Left colon (tissue), 2 donors: Measurements from ENCODE around the gene SH3TC1. TPM values are rescaled to one million over a fixed set of nuclear protein-coding genes. Genes with fewer than 3 reads are reported as not detected.

ENCODE experiments used
- ATAC-seq: fragments of 200-7000 bp; cut with Tn5 transposase; one replicate; pipeline ENCODE4 v1.9.1; 2020; ENCODE audit warnings: mild to moderate bottlenecking, moderate library complexity
- DNase-seq, 2 donors: peaks; one replicate each; pipeline ENCODE4 v3.0.0-alpha.2; 2020
- intact Hi-C, 2 donors: fragments of 100-400 bp; cut with DNase I in 1 of 2; cut with micrococcal nuclease in 1 of 2; formaldehyde crosslinking; loops; one replicate each; pipeline versions ENCODE4 v1.11.2 to v1.14.0; 2022; cut with DNase I, micrococcal nuclease
- total RNA-seq, 2 donors: library from RNA; stranded (reverse); fragmentation: NEBNext Ultra II Directional; extraction: Animal tissue kit (Norgen Biotek cat#: 25700); gene quantifications; one replicate each; pipeline ENCODE4 v1.2.1, GENCODE V29; 2021
- donor health status: DM: no; HTN: no; CAD: no.
- donor health status: DM: yes; HTN: yes; CAD: no.

SH3TC1 gene
- total RNA-seq, 2 donors from 2014 or later = 13.8 to 18.3 TPM

- intact Hi-C loops = no loop called here
- no peak for ATAC-seq
- DNase-seq = no peak
These were observed 36.5 kb upstream of the SH3TC1 start for GRCh38 chr4:8162625-8163024.

DNA sequence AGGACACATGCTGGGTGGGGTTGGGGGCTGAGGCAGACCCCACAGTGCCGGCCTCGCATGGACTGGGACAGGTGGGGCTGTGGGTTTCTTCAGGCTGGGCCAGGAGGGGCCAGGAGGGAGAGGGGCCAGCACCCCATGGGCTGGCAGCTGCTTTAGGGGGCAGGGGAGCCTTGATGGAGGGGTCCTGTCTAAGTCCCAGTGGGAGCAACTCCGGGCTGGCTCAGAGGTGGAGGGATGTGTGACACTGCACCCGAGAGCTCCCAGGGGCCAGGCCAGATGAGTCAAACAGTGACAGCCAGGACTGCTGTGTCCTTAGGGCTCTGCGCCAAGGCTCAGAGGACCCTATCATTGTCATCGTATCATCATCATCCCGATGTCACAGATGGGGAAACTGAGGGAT is 36.1 kb upstream of the SH3TC1 start:
- no peak for ATAC-seq
- intact Hi-C loops = no loop called here
- no peak for DNase-seq

DNA sequence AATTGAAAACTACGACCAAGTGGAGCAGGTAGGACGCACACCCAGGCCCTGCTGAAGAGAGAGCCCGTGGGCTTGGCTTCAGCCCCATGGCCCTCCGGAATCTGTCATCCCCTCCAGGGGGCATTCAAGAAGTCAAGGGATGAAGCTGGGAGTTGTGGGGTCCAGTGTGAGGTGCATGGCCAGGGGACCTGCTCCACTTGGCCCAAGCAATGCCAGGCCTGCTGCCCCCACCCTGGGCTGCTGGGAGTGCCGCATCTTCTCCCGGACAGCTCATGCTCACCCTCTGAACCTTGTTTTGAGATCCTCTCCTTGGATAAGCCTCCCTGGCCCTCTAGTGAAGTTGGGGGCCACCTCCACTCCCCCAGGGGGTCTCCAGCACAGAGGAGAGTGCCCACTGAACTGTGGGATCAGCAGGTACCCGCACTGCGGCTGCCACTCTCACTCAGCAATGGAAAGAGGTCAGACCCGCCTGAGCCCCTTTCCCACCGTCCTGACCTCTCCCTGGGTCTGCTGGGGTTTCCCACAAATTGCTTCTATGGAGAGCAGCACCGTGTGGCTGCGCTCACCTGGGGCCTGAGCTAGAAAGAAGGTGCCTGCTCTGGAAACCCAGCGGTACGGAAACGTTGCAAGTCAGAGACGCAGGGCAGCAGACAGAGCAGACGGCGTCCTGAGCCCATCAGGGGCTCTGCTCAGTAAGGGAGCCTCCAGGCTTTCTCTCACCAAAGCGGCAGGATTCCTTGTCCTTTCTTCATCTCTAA is 35.5 kb upstream of the SH3TC1 start:
- intact Hi-C loops = no loop called here
- DNase-seq (no peak), ATAC-seq (no peak)

- ATAC-seq (no peak), DNase-seq (no peak)
- intact Hi-C loops = no loop called here
These were observed 34.9 kb upstream of the SH3TC1 start for GRCh38 chr4:8164194-8164565.

DNA sequence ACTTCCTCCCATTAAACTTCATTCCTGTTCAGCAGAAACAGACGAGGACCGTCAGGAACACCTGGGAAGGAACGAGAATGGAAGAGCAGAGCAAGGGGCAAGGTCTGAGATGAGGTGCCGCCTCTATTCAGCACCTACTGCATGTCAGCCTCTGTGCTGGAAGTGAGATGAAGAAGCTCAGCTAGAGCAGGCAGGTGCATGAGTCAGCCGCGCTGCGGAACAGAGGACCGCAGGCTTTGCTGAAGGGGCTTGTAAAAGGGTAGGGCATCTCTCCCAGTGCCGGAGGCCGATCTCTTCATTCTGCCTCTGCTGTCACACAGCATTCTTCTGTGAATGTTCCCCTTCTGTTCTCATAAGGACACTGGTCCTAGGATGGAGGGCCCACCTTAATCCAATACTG is 34.4 kb upstream of the SH3TC1 start:
- ATAC-seq (no peak), DNase-seq (no peak)
- intact Hi-C loops = no loop called here

DNA sequence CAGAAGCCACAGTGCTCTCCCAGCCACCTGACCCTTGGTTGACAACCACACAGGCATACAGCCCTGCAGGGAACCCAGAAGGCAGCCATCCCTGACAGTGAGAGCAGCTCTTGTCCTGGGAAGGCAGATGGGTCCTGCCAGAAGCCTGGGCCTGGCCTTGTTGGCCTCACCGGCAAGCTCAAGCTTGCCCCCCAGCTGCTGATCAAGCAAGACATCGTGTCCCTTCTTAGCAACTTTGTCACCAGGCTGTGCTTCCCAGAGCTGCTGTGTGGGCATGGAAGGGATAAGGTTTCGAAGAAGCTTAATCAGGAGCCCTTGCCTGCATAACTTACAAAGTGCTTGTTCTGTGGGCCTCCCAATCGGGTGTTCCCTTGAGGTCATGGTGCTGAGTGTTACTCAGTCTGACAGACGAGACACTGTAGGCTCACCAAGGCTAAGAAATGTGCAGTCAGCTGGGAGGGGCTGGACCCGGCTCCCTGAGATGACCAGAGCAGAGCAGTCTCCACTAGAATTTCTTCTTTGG is 33.7 kb upstream of the SH3TC1 start:
- DNase-seq (no peak), ATAC-seq (no peak)
- intact Hi-C loops = no loop called here

- DNase-seq (no peak), ATAC-seq (no peak)
- intact Hi-C loops = no loop called here
These were observed 31.8 kb upstream of the SH3TC1 start for GRCh38 chr4:8167291-8167690.

GRCh38 chr4:8167815-8168214 is 31.3 kb upstream of the SH3TC1 start:
- intact Hi-C loops = no loop called here

DNA sequence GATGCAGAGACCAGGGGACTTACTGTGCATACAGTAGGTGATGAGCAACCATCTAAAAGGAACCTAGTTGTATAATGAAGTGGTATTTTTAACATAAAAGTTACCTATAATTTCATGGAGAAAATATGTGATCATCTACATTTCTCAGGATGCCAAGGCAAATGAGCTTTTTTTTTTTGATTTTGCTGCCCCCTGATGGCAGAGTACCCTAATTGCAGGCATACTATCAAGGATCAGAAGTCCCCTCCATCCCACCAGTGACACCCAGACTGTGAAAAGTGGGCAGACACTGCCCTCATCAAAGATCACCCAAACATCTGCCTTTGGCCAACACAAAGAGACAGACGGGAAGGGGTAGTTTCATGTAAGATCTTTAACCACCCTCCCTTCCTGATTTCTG is 30.9 kb upstream of the SH3TC1 start:
- ATAC-seq = no peak
- intact Hi-C loops = no loop called here

More at GRCh38 chr4:8167815-8168214, 31.3 kb upstream of the SH3TC1 start:
- DNase-seq (no peak), ATAC-seq (no peak)

DNA sequence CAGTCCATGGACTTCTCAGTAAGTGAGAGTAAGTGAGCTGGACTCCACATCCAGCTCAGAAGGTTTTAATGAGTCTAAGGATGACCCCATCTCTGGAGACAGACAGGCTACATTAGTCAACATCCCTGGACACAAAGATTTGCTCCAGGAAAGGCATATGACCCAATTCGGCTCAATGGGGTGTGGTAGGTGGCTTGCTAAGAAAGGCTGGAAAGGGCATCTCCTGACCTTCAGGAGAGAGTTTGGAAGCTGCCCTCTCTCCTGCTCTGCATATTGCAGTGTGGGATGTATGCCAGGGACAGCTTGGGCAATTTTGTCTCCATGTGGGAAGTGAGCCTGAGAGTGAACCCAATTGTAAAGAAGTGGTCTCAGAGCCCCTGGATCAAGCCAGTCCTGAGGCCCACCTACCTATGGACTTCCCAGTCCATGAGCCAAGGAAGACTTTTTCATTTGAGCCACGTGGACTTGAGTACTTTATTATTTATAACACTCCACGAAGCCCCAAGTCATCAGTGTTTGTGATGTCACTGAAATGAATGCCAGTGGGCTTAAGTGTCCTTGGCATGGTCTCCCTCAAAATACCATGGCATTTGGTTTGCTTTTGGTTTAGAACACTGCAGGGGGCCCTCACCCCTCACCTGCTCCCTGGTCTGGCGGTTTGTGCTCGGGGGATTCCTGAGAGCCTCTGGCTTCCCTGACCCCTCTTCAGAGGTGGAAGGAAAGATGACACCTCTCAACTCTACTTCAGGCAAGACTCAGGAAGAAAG is 30.1 kb upstream of the SH3TC1 start:
- intact Hi-C loops = no loop called here
- DNase-seq = no peak
- ATAC-seq = no peak

More for the DNA sequence above, 30.9 kb upstream of the SH3TC1 start:
- DNase-seq = no peak

DNA sequence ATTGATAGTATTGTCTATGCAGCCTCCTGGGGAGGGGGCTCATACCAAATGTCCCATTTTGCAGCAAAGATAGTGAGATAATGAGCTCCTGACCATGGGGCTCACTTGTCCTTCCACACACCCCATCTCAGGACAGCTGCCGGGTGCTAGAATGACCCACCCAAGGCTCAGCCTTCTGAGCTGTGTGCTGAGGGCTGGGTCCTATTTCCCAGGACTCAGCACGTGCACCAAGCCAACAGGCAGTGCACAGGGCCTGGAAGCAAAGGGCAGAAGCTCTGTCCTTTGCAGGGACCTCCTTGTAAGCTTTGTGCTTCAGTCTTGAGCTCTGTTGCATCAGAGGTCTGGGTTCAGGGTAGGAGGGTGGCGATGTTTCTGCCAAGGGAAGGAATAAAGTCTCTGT is 29.3 kb upstream of the SH3TC1 start:
- DNase-seq = no peak
- intact Hi-C loops = no loop called here
- no peak for ATAC-seq

DNA sequence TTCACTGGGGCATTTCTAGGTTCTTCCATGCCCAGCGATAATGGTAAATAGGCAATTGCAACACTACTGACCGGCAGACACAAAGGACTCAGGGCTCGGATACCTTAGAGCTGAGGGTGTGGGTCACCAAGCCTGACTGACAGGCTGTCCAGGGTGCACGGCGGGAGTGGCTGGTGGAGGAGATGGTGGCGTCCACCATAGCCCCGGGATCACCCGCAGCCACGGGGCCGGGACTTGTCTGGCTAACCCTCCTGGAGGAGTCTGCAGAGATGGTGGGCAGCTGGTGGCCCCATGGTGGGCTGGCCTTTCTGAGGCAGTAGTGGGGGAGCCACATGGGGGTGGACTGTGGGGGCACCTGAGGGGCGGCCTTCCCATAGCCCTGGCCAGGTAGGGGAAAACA is 28.7 kb upstream of the SH3TC1 start:
- ATAC-seq (no peak), DNase-seq (no peak)
- intact Hi-C loops = no loop called here

DNA sequence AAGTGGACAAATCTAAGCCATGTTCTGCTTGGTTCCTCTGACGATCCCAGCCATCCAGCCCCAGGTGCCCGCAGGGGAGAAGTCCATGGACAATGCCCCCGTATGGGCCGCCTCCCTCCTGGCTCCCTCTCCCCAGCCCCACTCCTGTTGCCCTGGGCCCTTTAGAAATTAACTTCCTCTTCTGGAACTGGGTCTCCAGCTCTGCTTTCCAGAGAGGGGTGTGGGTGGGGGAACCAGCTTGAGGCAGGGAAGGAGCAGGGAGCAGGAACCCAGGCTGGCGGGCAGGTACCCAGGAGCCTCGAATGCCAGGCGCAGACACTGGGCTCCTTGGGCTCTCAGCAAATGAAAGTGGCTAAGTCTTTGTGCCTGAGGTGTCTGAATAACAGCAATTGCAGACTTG is 27.8 kb upstream of the SH3TC1 start:
- intact Hi-C loops = no loop called here
- DNase-seq (no peak), ATAC-seq (no peak)

DNA sequence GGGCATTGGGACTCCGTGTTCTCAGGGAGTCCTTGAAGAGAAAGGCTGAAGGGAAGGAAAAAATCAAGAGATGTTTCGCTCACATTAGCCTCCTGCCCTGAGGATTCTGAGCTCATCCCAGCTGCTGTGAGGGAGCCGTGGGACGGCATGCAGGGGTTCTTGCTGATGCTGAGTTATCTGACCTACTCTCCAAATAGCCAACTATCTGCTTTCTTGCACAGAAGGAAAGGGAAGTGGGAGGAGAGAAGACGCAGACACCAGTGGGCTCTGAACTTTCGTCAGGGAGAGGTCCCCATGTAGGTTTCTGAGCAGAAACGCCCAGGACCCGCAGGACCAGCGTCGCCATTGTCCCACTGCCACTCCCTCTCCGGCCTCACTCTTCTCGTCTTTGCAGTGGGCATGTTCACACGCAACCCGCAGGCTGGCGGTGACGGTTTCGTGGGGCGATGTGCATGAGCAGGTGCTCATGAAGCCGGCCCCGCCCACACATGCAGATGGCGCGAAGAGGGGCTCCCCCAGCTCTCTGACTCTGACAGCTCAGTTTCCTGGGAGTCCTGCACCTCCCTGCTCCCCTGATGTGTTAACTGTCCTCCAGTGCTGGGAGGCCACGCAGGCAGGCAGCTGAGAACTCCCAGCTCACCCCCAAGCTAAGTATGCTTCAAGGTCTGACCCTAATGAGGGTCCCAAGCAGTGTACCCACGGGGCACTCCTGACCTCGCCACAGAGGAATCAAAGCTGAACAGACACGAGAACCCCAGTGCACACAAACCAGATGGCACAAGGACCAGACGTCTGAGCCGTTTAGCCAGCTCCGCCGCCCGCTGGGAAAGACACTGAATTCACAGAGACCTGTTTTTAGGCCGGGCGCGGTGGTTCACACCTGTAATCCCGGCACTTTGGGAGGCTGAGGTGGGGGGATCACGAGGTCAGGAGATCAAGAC is 26.8 kb upstream of the SH3TC1 start:
- ATAC-seq = no peak
- intact Hi-C loops = no loop called here
- peak in 1 of 2 donors; percentile 36 for DNase-seq

DNA sequence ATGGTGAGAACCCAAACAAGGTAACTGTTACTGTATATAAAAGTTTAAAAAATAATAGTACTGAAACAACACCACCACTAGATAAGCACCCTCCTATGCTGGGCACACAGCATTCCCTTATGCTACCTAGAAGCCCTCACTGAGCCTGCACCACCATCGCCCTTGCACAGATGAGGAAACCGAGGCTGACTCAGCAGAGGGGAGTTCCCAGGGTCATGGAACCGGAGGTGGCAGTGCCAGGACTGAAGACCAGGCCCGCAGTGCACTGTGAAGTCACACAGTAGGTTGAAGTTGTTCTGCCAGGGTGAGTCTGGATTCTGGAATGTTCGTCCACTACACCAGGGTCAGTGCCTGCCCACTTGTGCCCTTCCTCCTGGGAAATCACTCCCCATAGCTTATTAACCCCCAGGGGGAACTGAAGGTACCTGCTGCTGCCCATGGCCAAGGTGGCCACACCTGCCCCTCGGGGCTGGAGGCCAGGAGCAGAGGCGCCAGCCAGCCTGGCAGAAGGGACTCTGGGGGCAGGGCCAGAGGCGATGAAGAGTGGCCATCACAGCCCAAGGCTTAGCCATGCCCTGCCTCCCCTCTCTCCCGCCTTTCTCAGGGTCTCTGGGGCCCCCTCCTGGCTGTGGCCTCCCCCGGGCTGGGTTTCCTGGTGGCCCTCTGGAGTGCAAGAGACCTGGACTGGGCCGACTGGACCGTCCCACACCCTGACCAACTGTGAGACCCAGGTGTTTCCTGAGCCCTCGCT is 25.4 kb upstream of the SH3TC1 start:
- intact Hi-C loops = no loop called here
- ATAC-seq = no peak

DNA sequence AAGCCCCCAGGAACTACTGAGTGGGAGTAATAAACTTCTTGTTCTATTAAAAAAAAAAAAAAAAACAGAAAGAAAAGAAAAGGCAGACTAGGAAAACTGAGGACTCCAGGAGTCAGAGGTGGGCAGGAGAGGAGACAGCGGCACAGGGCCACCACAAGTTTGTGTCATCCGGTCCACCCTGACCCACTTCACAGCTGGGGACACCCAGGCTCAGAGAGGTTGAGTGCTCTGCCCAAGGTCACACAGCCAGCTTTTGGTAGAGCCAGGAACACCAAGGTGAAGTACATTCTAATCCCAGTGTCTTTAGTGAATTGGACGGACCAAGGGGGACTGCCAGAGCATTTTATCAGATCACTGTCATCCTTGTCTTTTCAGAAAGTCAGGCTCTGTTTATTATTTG is 24.1 kb upstream of the SH3TC1 start:
- DNase-seq (no peak), ATAC-seq (no peak)
- intact Hi-C loops = no loop called here

More for the DNA sequence above, 25.4 kb upstream of the SH3TC1 start:
- no peak for DNase-seq

DNA sequence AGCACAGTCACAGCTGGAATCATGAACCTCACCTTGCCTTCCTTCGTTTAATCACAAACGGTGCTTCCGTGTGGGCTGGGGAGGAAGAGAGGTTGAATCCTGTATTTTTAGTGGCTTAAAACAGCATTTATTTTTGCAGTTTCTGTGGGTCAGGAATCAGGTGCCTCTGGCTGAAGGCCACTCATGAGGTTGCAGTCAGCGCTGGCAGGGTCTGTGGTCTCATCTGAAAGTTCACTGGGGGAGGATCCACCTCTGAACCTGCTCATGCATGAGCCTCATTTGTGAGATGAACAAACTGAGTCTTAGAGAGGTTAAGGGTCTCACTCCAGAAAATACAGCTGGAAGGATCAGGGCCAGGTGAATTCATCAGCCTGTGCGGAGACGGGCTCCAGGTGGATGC is 23.4 kb upstream of the SH3TC1 start:
- ATAC-seq (no peak), DNase-seq (no peak)
- intact Hi-C loops = no loop called here

GRCh38 chr4:8176547-8177399 is 22.3 kb upstream of the SH3TC1 start:
- peak; percentile 79 for ATAC-seq
- DNase-seq = peak; percentile 52
- intact Hi-C loops = no loop called here
